Neural progenitor cell (in vitro differentiated cells): ENCODE measurements around the gene KRTAP23-1.

Source experiments
- CTCF ChIP-seq: fragments of 200-600 bp; sonication (generic); IDR thresholded peaks from 2 replicates; pipeline ENCODE4 v1.5.1; 2017; ENCODE audit warnings: antibody characterized with exemption, mild to moderate bottlenecking
- EZH2 ChIP-seq: fragments of 200-600 bp; sonication (generic); IDR thresholded peaks from 2 replicates; pipeline ENCODE4 v1.6.1; 2017; ENCODE audit warnings: antibody characterized with exemption, mild to moderate bottlenecking, moderate library complexity

DNA sequence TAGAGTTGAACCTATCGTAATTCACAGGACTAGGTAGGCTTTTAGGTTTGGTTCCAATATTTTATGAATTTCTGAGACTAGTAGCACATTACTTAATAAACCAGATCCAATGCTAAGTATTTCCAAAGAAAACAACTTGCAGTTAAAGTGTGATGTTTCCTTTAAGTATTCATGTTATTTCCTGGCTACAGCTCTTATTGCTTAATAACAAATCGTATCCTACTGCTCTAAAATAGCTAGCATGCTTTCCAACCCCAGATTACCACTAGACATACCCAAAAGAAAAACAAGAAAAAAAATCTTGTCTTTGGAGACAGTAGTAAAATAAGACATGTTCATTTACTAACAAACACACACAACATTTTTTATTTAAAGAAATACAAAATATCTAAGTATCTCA, 11.8 kb downstream of the KRTAP23-1 start:
- TF ChIP-seq CTCF, result no peak
- TF ChIP-seq EZH2, result no peak
